Erythroblast (primary cell): ENCODE measurements around the gene TNS1.

Experiments
- GATA1 ChIP-seq: IDR thresholded peaks from 2 replicates; pipeline ENCODE4 v1.6.1; 2011; ENCODE audit warnings: low read depth, mild to moderate bottlenecking, control low read depth, low read length, moderate library complexity
- POLR2A ChIP-seq: IDR thresholded peaks from 2 replicates; pipeline ENCODE4 v1.6.1; 2011; ENCODE audit warnings: mild to moderate bottlenecking, low read length

DNA sequence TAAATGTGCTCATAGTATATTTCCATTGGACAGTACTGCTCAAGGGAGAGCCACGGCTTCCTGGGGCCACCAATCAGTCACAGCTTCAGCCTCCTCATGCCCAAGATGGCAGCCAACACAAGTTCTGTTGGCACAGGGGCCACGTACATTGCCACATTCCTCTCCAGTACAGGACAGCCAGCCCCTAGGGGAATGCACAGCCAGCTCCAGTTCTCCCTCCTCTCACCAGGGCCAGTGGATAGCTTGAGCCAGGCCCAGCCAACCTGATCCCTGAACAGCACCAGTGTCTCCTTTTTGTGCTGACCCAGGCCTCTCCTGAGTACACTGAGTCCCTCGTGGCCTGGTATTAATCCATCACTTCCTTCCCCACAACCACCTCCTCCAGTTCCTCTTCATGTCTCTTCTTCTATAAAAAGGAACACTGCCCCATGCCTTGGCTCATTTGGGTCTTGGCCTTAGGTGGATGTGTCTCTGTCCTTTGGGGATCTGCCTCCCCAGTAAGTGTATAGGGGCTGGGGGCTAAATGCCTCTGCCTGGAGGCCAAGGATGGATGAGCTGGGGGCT lies 168.7 kb downstream of the TNS1 start:
- no peak for TF ChIP-seq POLR2A
- no peak for TF ChIP-seq GATA1
